ENCODE measurements around the gene KCTD6.
A peak's percentile ranks its signal among the peaks of the same experiment; 100 is the strongest.

The KCTD6 gene

GRCh38 chr3:58491506-58492402, at the start of gene KCTD6:
KCTD6 (plus strand) TSS chr3:58492096; CDS start chr3:58498756, 6,660 bp downstream.
- peak; percentile 70 to 82 for DNase-seq

- no peak for DNase-seq
These were observed 39.7 kb upstream of the KCTD6 start for GRCh38 chr3:58452176-58452575.

GRCh38 chr3:58459160-58459559, 32.7 kb upstream of the KCTD6 start:
- no peak for DNase-seq

GRCh38 chr3:58462829-58463180, 29.1 kb upstream of the KCTD6 start:
- no peak for DNase-seq

- peak; percentile 26 to 74 for DNase-seq
These were observed 28.5 kb upstream of the KCTD6 start for GRCh38 chr3:58463181-58463941.

GRCh38 chr3:58463942-58464271, 28.0 kb upstream of the KCTD6 start:
- no peak for DNase-seq

GRCh38 chr3:58464866-58465265, 27.0 kb upstream of the KCTD6 start:
- no peak for DNase-seq

- no peak for DNase-seq
These were observed 24.9 kb upstream of the KCTD6 start for GRCh38 chr3:58466899-58467563.

GRCh38 chr3:58469096-58469495, 22.8 kb upstream of the KCTD6 start:
- no peak for DNase-seq

- DNase-seq, result no peak
These were observed 21.4 kb upstream of the KCTD6 start for GRCh38 chr3:58470363-58471024.

- DNase-seq, result peak in 1 of 2 donors; percentile 64
These were observed 20.6 kb upstream of the KCTD6 start for GRCh38 chr3:58471025-58471887.

- no peak for DNase-seq
These were observed 18.6 kb upstream of the KCTD6 start for GRCh38 chr3:58473275-58473674.

GRCh38 chr3:58474348-58474911, 17.5 kb upstream of the KCTD6 start:
- no peak for DNase-seq

GRCh38 chr3:58474967-58475578, 16.8 kb upstream of the KCTD6 start:
- DNase-seq, result no peak

GRCh38 chr3:58478781-58479180, 13.1 kb upstream of the KCTD6 start:
- DNase-seq, result no peak

GRCh38 chr3:58480309-58480708, 11.6 kb upstream of the KCTD6 start:
- DNase-seq, result no peak

GRCh38 chr3:58482917-58483636, 8.8 kb upstream of the KCTD6 start:
- DNase-seq, result no peak

GRCh38 chr3:58484045-58484721, 7.7 kb upstream of the KCTD6 start:
- no peak for DNase-seq

GRCh38 chr3:58484722-58485069, 7.2 kb upstream of the KCTD6 start:
- no peak for DNase-seq

- no peak for DNase-seq
These were observed 6.0 kb upstream of the KCTD6 start for GRCh38 chr3:58485801-58486435.

Data from bone marrow (tissue), 2 donors.